ENCODE results near the gene IGF1.

DNA sequence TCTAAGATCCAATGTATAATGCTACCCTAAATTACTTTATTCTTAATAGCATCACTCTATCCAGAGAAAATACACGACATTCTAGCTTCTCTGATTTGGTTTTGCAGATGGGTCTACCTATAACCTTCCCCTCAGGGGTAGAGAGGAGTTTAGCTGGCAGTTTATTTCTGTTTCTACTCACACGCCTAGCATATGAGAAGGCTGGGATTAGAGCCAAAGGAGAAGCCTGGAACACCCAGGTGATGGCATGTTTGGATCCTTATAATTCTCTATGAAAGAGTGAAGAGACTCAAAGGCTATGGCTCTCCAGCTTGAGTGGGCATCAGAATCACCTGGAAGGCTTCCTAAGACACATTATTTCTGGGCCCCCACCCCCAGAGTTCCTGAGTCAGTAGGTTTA lies 131.3 kb downstream of the IGF1 start:
- no peak for TF ChIP-seq EP300 (IDR thresholded peaks at IDR 0.05)
- TF ChIP-seq CTCF (IDR thresholded peaks at IDR 0.05): no peak
- TF ChIP-seq POLR2A (IDR thresholded peaks at IDR 0.05): no peak
